IMR-90 (cell line): Measurements from ENCODE around the gene KCNS1.

Experiments used
- BHLHE40 ChIP-seq: fragments of 150-350 bp; IDR thresholded peaks from 2 replicates; pipeline ENCODE4 v1.6.1; 2016; ENCODE audit warnings: mild to moderate bottlenecking, low read depth, low read length
- CEBPB ChIP-seq: IDR thresholded peaks from 2 replicates; pipeline ENCODE4 v1.6.1; 2012; ENCODE audit warnings: low read depth, low read length, improper control_type of control experiment
- CHD1 ChIP-seq: IDR thresholded peaks from 2 replicates; pipeline ENCODE4 v1.6.1; 2012; ENCODE audit warnings: low read depth, low read length, improper control_type of control experiment
- CTCF ChIP-seq: conservative IDR thresholded peaks from 2 replicates; pipeline ENCODE4 v1.5.1; 2012; ENCODE audit warnings: mild to moderate bottlenecking, low read depth, low read length, improper control_type of control experiment
- MAFK ChIP-seq: IDR thresholded peaks from 2 replicates; pipeline ENCODE4 v1.6.1; 2012; ENCODE audit warnings: low read depth, low read length, improper control_type of control experiment
- MAZ ChIP-seq: IDR thresholded peaks from 2 replicates; pipeline ENCODE4 v1.6.1; 2012; ENCODE audit warnings: low read depth, mild to moderate bottlenecking, low read length, improper control_type of control experiment, moderate library complexity, borderline replicate concordance
- NFE2L2 ChIP-seq: fragments of 150-350 bp; IDR thresholded peaks from 2 replicates; pipeline ENCODE4 v1.6.1; 2016; ENCODE audit warnings: low read depth, mild to moderate bottlenecking, low read length
- POLR2A ChIP-seq: IDR thresholded peaks from 2 replicates; pipeline ENCODE4 v1.6.1; 2012; ENCODE audit warnings: mild to moderate bottlenecking, low read depth, low read length
- RAD21 ChIP-seq: IDR thresholded peaks from 2 replicates; pipeline ENCODE4 v1.6.1; 2012; ENCODE audit warnings: low read length, improper control_type of control experiment
- RCOR1 ChIP-seq: IDR thresholded peaks from 2 replicates; pipeline ENCODE4 v1.6.1; 2012; ENCODE audit warnings: mild to moderate bottlenecking, low read length, improper control_type of control experiment; ENCODE audit not compliant: insufficient replicate concordance
- SMC3 ChIP-seq: fragments of 150-350 bp; IDR thresholded peaks from 2 replicates; pipeline ENCODE4 v1.6.1; 2016; ENCODE audit warnings: low read depth, mild to moderate bottlenecking, antibody characterized with exemption, low read length, moderate library complexity
- TF ChIP-seq, protein P1 (sequence below): fragments of 150-350 bp; IDR thresholded peaks from 2 replicates; pipeline ENCODE4 v1.6.1; 2016; ENCODE audit warnings: low read depth, mild to moderate bottlenecking, low read length, moderate library complexity, borderline replicate concordance
- TF ChIP-seq, protein P2 (sequence below): fragments of 150-350 bp; IDR thresholded peaks from 2 replicates; pipeline ENCODE4 v1.6.1; 2017; ENCODE audit warnings: mild to moderate bottlenecking, antibody characterized with exemption, low read length, low read depth

GRCh38 chr20:45128099-45128498 is 27.2 kb upstream of the KCNS1 start:
- TF ChIP-seq CTCF (no peak), RCOR1 (no peak), POLR2A (no peak), MAFK (no peak), MAZ (no peak), RAD21 (no peak), CEBPB (no peak), BHLHE40 (no peak), CHD1 (no peak), NFE2L2 (no peak), SMC3 (no peak)
- TF ChIP-seq, protein P1, sequence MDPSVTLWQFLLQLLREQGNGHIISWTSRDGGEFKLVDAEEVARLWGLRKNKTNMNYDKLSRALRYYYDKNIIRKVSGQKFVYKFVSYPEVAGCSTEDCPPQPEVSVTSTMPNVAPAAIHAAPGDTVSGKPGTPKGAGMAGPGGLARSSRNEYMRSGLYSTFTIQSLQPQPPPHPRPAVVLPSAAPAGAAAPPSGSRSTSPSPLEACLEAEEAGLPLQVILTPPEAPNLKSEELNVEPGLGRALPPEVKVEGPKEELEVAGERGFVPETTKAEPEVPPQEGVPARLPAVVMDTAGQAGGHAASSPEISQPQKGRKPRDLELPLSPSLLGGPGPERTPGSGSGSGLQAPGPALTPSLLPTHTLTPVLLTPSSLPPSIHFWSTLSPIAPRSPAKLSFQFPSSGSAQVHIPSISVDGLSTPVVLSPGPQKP: no peak
- TF ChIP-seq, protein P2, sequence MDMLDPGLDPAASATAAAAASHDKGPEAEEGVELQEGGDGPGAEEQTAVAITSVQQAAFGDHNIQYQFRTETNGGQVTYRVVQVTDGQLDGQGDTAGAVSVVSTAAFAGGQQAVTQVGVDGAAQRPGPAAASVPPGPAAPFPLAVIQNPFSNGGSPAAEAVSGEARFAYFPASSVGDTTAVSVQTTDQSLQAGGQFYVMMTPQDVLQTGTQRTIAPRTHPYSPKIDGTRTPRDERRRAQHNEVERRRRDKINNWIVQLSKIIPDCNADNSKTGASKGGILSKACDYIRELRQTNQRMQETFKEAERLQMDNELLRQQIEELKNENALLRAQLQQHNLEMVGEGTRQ: no peak
